PC-3 (cell line): ENCODE measurements around the gene SYNE1. TPM values are rescaled to one million over a fixed set of nuclear protein-coding genes. Genes with fewer than 3 reads are reported as not detected.
"Not testable (repeated sequence)": the region's sequence is repeated elsewhere in the genome, so short reads cannot be mapped to it uniquely, and the experiment has no call there.

Source experiments
- ATAC-seq: fragments of 200-7000 bp; cut with Tn5 transposase; 2 replicates; pipeline ENCODE4 v1.9.1; 2020; ENCODE audit warnings: mild to moderate bottlenecking, moderate library complexity
- BruUV-seq: library from RNA; stranded (reverse); fragments of 400-500 nt; replicated peaks from 2 replicates; lab custom pipeline; 2021; lab: Mats Ljungman, UMichigan
- CTCF ChIA-PET: fragments of 300-600 bp; sonication (Branson Sonifier 250); formaldehyde crosslinking; loops from one replicate; lab custom pipeline; 2022; ENCODE audit warnings: antibody characterized with exemption; lab: Charles Lee
- POLR2A ChIA-PET: fragments of 300-600 bp; sonication (Branson Sonifier 250); formaldehyde crosslinking; loops from one replicate; lab custom pipeline; 2022; ENCODE audit warnings: antibody characterized with exemption; ENCODE audit not compliant: unreplicated experiment; lab: Charles Lee
- DNase-seq: peaks from one replicate; pipeline ENCODE4 v3.0.0-alpha.2; 2015
- H2AFZ ChIP-seq: fragments of 300-600 bp; sonication (generic); 2 replicates; pipeline ENCODE4 v1.6.0; 2016; ENCODE audit warnings: antibody characterized with exemption, low read length
- H3F3A ChIP-seq: fragments of 300-600 bp; sonication (generic); one replicate; pipeline ENCODE4 v1.6.0; 2017; ENCODE audit warnings: antibody characterized with exemption, low read length, control low read depth, mild to moderate bottlenecking; ENCODE audit not compliant: unreplicated experiment
- H3K27ac ChIP-seq: fragments of 300-600 bp; sonication (generic); 2 replicates; pipeline ENCODE4 v1.5.1; 2016; ENCODE audit warnings: mild to moderate bottlenecking, low read length
- H3K27me3 ChIP-seq: fragments of 300-600 bp; sonication (generic); 2 replicates; pipeline ENCODE4 v1.6.1; 2016; ENCODE audit warnings: low read length, mixed read lengths
- H3K36me3 ChIP-seq: fragments of 300-600 bp; sonication (generic); 2 replicates; pipeline ENCODE4 v1.6.1; 2016; ENCODE audit warnings: low read depth, mixed run types, low read length, mixed read lengths
- H3K4me1 ChIP-seq: fragments of 300-600 bp; sonication (generic); 2 replicates; pipeline ENCODE4 v1.5.1; 2016; ENCODE audit warnings: low read length; ENCODE audit not compliant: insufficient read depth
- H3K4me2 ChIP-seq: fragments of 300-600 bp; sonication (generic); 2 replicates; pipeline ENCODE4 v1.6.0; 2016; ENCODE audit warnings: low read length
- H3K4me3 ChIP-seq: fragments of 300-600 bp; sonication (generic); 2 replicates; pipeline ENCODE4 v1.5.1; 2016; ENCODE audit warnings: mild to moderate bottlenecking, low read length, mixed read lengths
- H3K79me2 ChIP-seq: fragments of 300-600 bp; sonication (generic); 2 replicates; pipeline ENCODE4 v1.6.1; 2017; ENCODE audit warnings: low read length, mixed read lengths
- H3K9ac ChIP-seq: fragments of 300-600 bp; sonication (generic); 2 replicates; pipeline ENCODE4 v1.6.0; 2016; ENCODE audit warnings: mild to moderate bottlenecking, low read length
- H3K9me2 ChIP-seq: fragments of 300-600 bp; sonication (generic); replicated peaks from 2 replicates; pipeline ENCODE4 v1.6.1; 2016; ENCODE audit warnings: mixed run types, low read length, mixed read lengths
- H3K9me3 ChIP-seq: fragments of 300-600 bp; sonication (generic); 2 replicates; pipeline ENCODE4 v1.6.1; 2016; ENCODE audit warnings: low read length, mixed read lengths
- H4K20me1 ChIP-seq: fragments of 300-600 bp; sonication (generic); 2 replicates; pipeline ENCODE4 v1.6.1; 2016; ENCODE audit warnings: low read length, mixed read lengths
- CTCF ChIP-seq: fragments of 300-600 bp; sonication (generic); conservative IDR thresholded peaks from 2 replicates; pipeline ENCODE4 v1.5.1; 2017; ENCODE audit warnings: antibody characterized with exemption, low read depth, mild to moderate bottlenecking, low read length
- EZH2 ChIP-seq: fragments of 300-600 bp; sonication (generic); IDR thresholded peaks from one replicate; pipeline ENCODE4 v1.6.1; 2017; ENCODE audit warnings: antibody characterized with exemption, mild to moderate bottlenecking, low read length; ENCODE audit not compliant: unreplicated experiment
- EZH2phosphoT487 ChIP-seq: fragments of 300-600 bp; sonication (generic); IDR thresholded peaks from 2 replicates; pipeline ENCODE4 v1.6.1; 2018; ENCODE audit warnings: mild to moderate bottlenecking, antibody characterized with exemption, low read length, borderline replicate concordance
- intact Hi-C: fragments of 100-400 bp; cut with micrococcal nuclease; formaldehyde crosslinking; loops from 2 replicates; pipeline ENCODE4 v1.9.0; 2023
- total RNA-seq: library from RNA; depleted of rRNA; stranded (reverse); fragments of >200 nt; gene quantifications from 2 replicates; pipeline ENCODE4 v1.2.3, GENCODE V29; 2014

SYNE1 gene
- total RNA-seq, 1 experiment from 2014 or later, result 16.7 TPM

GRCh38 chr6:152529369-152529768 is 107.8 kb downstream of the SYNE1 start:
- Histone ChIP-seq H3K4me3 (no peak overlapping the region), H3K79me2 (no peaks in the 10 kb centered on the region), H2AFZ (no peak overlapping the region), H3K27ac (no peak overlapping the region), H3K9me3 (no peaks in the 10 kb centered on the region), H3K4me1 (no peaks in the 10 kb centered on the region), H3K9me2 (no peaks in the 10 kb centered on the region), H3K9ac (no peak overlapping the region), H4K20me1 (no peaks in the 10 kb centered on the region), H3K36me3 (no peaks in the 10 kb centered on the region), H3F3A (no peaks in the 10 kb centered on the region), H3K27me3 (no peaks in the 10 kb centered on the region), H3K4me2 (no peak overlapping the region)
- ChIA-PET POLR2A (no interaction called here), CTCF (no interaction called here)
- TF ChIP-seq CTCF, result no peak
- no peak for TF ChIP-seq EZH2
- no peak for TF ChIP-seq EZH2phosphoT487
- DNase-seq, result no peak
- no TSS peak for BruUV-seq
- no peak for ATAC-seq
- intact Hi-C loops, result no loop called here

GRCh38 chr6:152514120-152514519 is 123.0 kb downstream of the SYNE1 start:
- H3K9ac ChIP-seq, H2AFZ ChIP-seq, H3K4me1 ChIP-seq, BruUV-seq, H3K36me3 ChIP-seq, DNase-seq, H3K9me2 ChIP-seq, H3F3A ChIP-seq, CTCF ChIA-PET, intact Hi-C loops, H3K4me2 ChIP-seq, H4K20me1 ChIP-seq, H3K4me3 ChIP-seq, H3K9me3 ChIP-seq, H3K27ac ChIP-seq, H3K79me2 ChIP-seq, POLR2A ChIA-PET, ATAC-seq: not testable (repeated sequence)
- peaks cover 22% of the 10 kb centered on the region for H3K27me3 ChIP-seq

- BruUV-seq, result no TSS peak
- Histone ChIP-seq H3K9me2 (no peaks in the 10 kb centered on the region), H3K4me3 (no peak overlapping the region), H3K36me3 (no peaks in the 10 kb centered on the region), H3K27me3 (no peaks in the 10 kb centered on the region), H3K9me3 (no peaks in the 10 kb centered on the region), H2AFZ (no peak overlapping the region), H3K4me1 (no peaks in the 10 kb centered on the region), H3F3A (no peaks in the 10 kb centered on the region), H3K9ac (no peak overlapping the region), H3K4me2 (no peak overlapping the region), H3K27ac (no peak overlapping the region), H4K20me1 (no peaks in the 10 kb centered on the region), H3K79me2 (no peaks in the 10 kb centered on the region)
- intact Hi-C loops, result no loop called here
- ATAC-seq, result no peak
- no peak for TF ChIP-seq EZH2
- TF ChIP-seq EZH2phosphoT487, result no peak
- no peak for TF ChIP-seq CTCF
- POLR2A ChIA-PET, result no interaction called here
- CTCF ChIA-PET, result no interaction called here
- no peak for DNase-seq
Measured at GRCh38 chr6:152509916-152510315, 127.2 kb downstream of the SYNE1 start.
